Lower leg skin (tissue), 3 donors: ENCODE data around the gene PIK3R1.

Experiments used
- CTCF ChIP-seq, 3 donors: fragments of 450-650 bp; IDR thresholded peaks; one replicate each; pipeline ENCODE4 v1.5.1; 2016; ENCODE audit warnings: antibody characterized with exemption in 3 of 3, mild to moderate bottlenecking in 3 of 3, moderate library complexity in 2 of 3
- POLR2A ChIP-seq, 2 donors: fragments of 450-650 bp; IDR thresholded peaks; one replicate each; pipeline ENCODE4 v1.6.1; 2016 to 2017; ENCODE audit warnings: antibody characterized with exemption in 2 of 2, mild to moderate bottlenecking in 1 of 2, moderate library complexity in 1 of 2

DNA sequence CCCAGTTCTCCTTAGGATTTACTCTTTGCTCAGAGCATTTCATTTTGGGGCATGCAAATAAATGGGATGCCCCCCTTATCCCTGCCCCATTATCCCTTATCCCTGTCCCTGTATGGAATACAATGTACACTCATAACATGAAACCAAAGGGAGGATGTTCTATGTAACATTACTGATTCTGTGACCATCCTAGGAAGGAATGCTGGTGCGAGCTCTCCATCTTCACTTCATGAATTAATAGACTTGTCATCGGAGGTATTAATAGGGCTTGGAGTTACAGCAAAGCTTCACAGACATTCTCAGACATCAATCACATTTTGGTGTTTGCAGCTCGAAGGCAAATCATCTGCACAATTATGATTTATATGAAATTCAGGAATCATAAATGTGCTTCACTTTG, 20.4 kb upstream of the PIK3R1 start:
- TF ChIP-seq CTCF (IDR thresholded peaks at IDR 0.05) (no peak), POLR2A (IDR thresholded peaks at IDR 0.05) (no peak)
